Astrocyte of the cerebellum (primary cell): Measurements from ENCODE around the gene APC2.
"Not testable (repeated sequence)": the region's sequence is repeated elsewhere in the genome, so short reads cannot be mapped to it uniquely, and the experiment has no call there.

Experiments
- DNase-seq: peaks from one replicate; pipeline ENCODE4 v3.0.0-alpha.2; 2011; ENCODE audit warnings: low read depth
- H3K4me3 ChIP-seq: 2 replicates; pipeline ENCODE4 v1.5.1; 2011; ENCODE audit warnings: mild to moderate bottlenecking, low read depth, low read length, moderate library complexity
- CTCF ChIP-seq: IDR thresholded peaks from 2 replicates; pipeline ENCODE4 v1.5.1; 2012; ENCODE audit warnings: low read length, low read depth, moderate library complexity, mild to moderate bottlenecking; ENCODE audit errors: missing control alignments
- in situ Hi-C: cut with HindIII; loops from 2 replicates; pipeline ENCODE4 v1.10.0; 2017; ENCODE audit warnings: low sequenced_read_pairs

Gene APC2

GRCh38 chr19:1516395-1516753 is 66.5 kb downstream of the APC2 start:
- H3K4me3 ChIP-seq = no peak overlapping the region
- no peak for DNase-seq
- no peak for TF ChIP-seq CTCF
- in situ Hi-C loops = no loop called here

GRCh38 chr19:1518471-1518870 is 68.5 kb downstream of the APC2 start:
- TF ChIP-seq CTCF = no peak
- no peak for DNase-seq
- H3K4me3 ChIP-seq = no peak overlapping the region
- in situ Hi-C loops = no loop called here

- in situ Hi-C loops, DNase-seq, H3K4me3 ChIP-seq: not testable (repeated sequence)
Measured at GRCh38 chr19:1519802-1520201, 69.9 kb downstream of the APC2 start.

- no peak for TF ChIP-seq CTCF
- no peak for DNase-seq
- in situ Hi-C loops = no loop called here
- H3K4me3 ChIP-seq = no peak overlapping the region
Measured at GRCh38 chr19:1520203-1520780, 70.4 kb downstream of the APC2 start.

GRCh38 chr19:1521636-1522035 is 71.7 kb downstream of the APC2 start:
- DNase-seq = no peak

GRCh38 chr19:1522061-1522460 is 72.1 kb downstream of the APC2 start:
- in situ Hi-C loops = no loop called here
- DNase-seq = no peak
- no peak for TF ChIP-seq CTCF
- no peak overlapping the region for H3K4me3 ChIP-seq

More at GRCh38 chr19:1521636-1522035, 71.7 kb downstream of the APC2 start:
- in situ Hi-C loops = no loop called here
- TF ChIP-seq CTCF = no peak
- H3K4me3 ChIP-seq = no peak overlapping the region

- no peak overlapping the region for H3K4me3 ChIP-seq
- no peak for DNase-seq
- TF ChIP-seq CTCF = no peak
- in situ Hi-C loops = no loop called here
Measured at GRCh38 chr19:1522838-1523237, 72.9 kb downstream of the APC2 start.
